ENCODE results near the gene PDCL3.

PDCL3 gene

DNA sequence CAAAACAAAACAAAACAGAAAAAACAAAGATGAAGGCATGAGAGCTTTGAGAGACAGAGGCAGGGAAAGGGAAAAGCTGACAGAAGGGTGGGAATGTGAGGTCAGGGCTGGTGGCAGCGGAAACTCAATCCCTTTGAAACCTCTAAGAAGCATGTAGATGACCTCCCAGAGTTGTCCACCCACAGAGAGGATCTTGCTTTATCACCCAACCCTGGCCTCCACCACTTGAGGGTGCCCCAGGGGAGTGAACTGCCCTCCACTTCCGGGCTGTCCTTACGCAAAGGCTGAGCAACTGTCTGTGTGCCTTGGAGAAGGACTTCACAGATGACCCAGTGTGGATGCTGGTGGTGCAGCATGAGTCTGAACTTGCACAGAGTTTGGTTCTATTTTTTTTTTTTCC lies 26.7 kb downstream of the PDCL3 start:
- H3K4me1 ChIP-seq (ENCODE audit: control insufficient read depth, insufficient read depth, low read length) = no peaks in the 10 kb centered on the region
- H3K27ac ChIP-seq (ENCODE audit: low read depth, low read length) = no peak overlapping the region
- H3K27me3 ChIP-seq (ENCODE audit: control insufficient read depth, insufficient read depth, low read length) = no peaks in the 10 kb centered on the region
- H3K9me3 ChIP-seq (ENCODE audit: control insufficient read depth, insufficient read depth, low read depth, low read length) = no peaks in the 10 kb centered on the region
- no peaks in the 10 kb centered on the region for H3K36me3 ChIP-seq (ENCODE audit: control insufficient read depth, insufficient read depth, low read length)
- H3K9ac ChIP-seq (ENCODE audit: low read length) = no peak overlapping the region
- no peak overlapping the region for H3K4me3 ChIP-seq (ENCODE audit: low read depth, low read length)

GRCh38 chr2:100592226-100592625 lies 29.4 kb downstream of the PDCL3 start:
- Histone ChIP-seq H3K27me3 (ENCODE audit: control insufficient read depth, insufficient read depth, low read length) (no peaks in the 10 kb centered on the region), H3K4me3 (ENCODE audit: low read depth, low read length) (no peak overlapping the region), H3K4me1 (ENCODE audit: control insufficient read depth, insufficient read depth, low read length) (no peaks in the 10 kb centered on the region), H3K9me3 (ENCODE audit: control insufficient read depth, insufficient read depth, low read depth, low read length) (no peaks in the 10 kb centered on the region), H3K9ac (ENCODE audit: low read length) (no peak overlapping the region), H3K27ac (ENCODE audit: low read depth, low read length) (no peak overlapping the region), H3K36me3 (ENCODE audit: control insufficient read depth, insufficient read depth, low read length) (no peaks in the 10 kb centered on the region)

GRCh38 chr2:100596465-100596864 lies 33.7 kb downstream of the PDCL3 start:
- no peaks in the 10 kb centered on the region for H3K4me1 ChIP-seq (ENCODE audit: control insufficient read depth, insufficient read depth, low read length)
- no peaks in the 10 kb centered on the region for H3K27me3 ChIP-seq (ENCODE audit: control insufficient read depth, insufficient read depth, low read length)
- H3K9ac ChIP-seq (ENCODE audit: low read length) = no peak overlapping the region
- H3K9me3 ChIP-seq (ENCODE audit: control insufficient read depth, insufficient read depth, low read depth, low read length) = no peaks in the 10 kb centered on the region
- H3K27ac ChIP-seq (ENCODE audit: low read depth, low read length) = no peak overlapping the region
- no peak overlapping the region for H3K4me3 ChIP-seq (ENCODE audit: low read depth, low read length)
- no peaks in the 10 kb centered on the region for H3K36me3 ChIP-seq (ENCODE audit: control insufficient read depth, insufficient read depth, low read length)

- Histone ChIP-seq H3K27ac (ENCODE audit: low read depth, low read length) (no peak overlapping the region), H3K9me3 (ENCODE audit: control insufficient read depth, insufficient read depth, low read depth, low read length) (no peaks in the 10 kb centered on the region), H3K4me3 (ENCODE audit: low read depth, low read length) (no peak overlapping the region), H3K9ac (ENCODE audit: low read length) (no peak overlapping the region), H3K36me3 (ENCODE audit: control insufficient read depth, insufficient read depth, low read length) (no peaks in the 10 kb centered on the region), H3K27me3 (ENCODE audit: control insufficient read depth, insufficient read depth, low read length) (no peaks in the 10 kb centered on the region), H3K4me1 (ENCODE audit: control insufficient read depth, insufficient read depth, low read length) (peaks cover 5% of the 10 kb centered on the region; the same call in 1 of the 2 replicates)
Observed at GRCh38 chr2:100599566-100599965, 36.8 kb downstream of the PDCL3 start.

DNA sequence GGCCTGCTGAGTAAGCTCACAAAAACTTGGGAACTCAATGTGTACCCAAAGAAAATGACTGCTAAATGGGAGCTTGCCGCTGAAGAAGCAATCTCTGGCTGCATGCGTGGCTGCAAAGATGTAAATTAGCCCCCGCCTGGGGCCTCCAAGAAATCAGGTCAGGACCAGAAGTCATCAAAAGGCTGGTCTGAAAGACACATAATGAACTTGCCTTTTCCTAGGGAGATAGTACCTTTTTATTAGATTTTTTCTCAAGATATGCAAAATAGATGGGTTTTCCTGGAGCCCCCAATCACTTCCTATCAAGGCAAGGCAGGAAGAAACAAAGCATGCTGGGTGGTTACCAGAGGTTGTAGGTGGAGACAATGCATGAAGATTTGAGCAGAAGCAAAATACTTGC lies 38.9 kb downstream of the PDCL3 start:
- H3K27me3 ChIP-seq (ENCODE audit: control insufficient read depth, insufficient read depth, low read length) = no peaks in the 10 kb centered on the region
- no peak overlapping the region for H3K9ac ChIP-seq (ENCODE audit: low read length)
- no peak overlapping the region for H3K4me3 ChIP-seq (ENCODE audit: low read depth, low read length)
- H3K9me3 ChIP-seq (ENCODE audit: control insufficient read depth, insufficient read depth, low read depth, low read length) = no peaks in the 10 kb centered on the region
- no peaks in the 10 kb centered on the region for H3K36me3 ChIP-seq (ENCODE audit: control insufficient read depth, insufficient read depth, low read length)
- no peak overlapping the region for H3K27ac ChIP-seq (ENCODE audit: low read depth, low read length)
- H3K4me1 ChIP-seq (ENCODE audit: control insufficient read depth, insufficient read depth, low read length) = peaks cover 5% of the 10 kb centered on the region; the same call in 1 of the 2 replicates

- H3K4me1 ChIP-seq (ENCODE audit: control insufficient read depth, insufficient read depth, low read length) = peaks cover 5% of the 10 kb centered on the region; the same call in 1 of the 2 replicates
Observed at GRCh38 chr2:100603414-100603813, 40.6 kb downstream of the PDCL3 start.

DNA sequence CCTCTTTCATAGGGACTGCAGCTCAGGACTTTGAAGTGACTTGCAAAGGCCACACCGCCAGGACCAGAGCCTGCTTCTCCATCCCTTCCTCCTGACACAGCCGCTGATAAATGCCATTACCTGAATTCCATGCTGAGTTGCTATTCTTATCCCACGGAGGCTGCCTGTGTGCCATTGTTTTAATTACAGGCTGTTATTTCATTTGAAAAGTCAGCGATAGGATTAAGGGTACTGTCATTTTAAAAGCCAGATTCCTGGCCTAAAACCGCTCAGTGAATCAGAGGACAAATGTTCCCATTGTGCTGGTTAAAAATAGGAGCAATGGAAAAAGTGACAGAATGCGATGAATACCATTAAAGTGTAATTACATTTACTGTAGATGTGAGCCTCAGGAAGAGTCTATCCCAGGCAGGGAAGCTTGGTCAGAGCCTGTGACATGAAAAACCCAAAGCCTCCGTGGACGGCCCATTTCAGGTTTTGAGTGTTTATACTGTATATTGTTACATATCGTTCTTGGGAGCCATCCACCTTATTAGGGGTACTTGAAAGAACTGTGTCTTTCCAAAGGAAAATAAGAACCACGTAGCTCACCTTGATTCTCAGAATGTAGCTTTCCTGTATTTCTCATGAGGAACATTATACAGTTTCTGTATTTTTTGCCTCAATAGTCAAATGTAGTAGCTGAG lies 41.3 kb downstream of the PDCL3 start:
- H3K9me3 ChIP-seq (ENCODE audit: control insufficient read depth, insufficient read depth, low read depth, low read length) = no peaks in the 10 kb centered on the region
- no peak overlapping the region for H3K27ac ChIP-seq (ENCODE audit: low read depth, low read length)
- H3K4me1 ChIP-seq (ENCODE audit: control insufficient read depth, insufficient read depth, low read length) = peaks cover 5% of the 10 kb centered on the region; the same call in 1 of the 2 replicates
- no peak overlapping the region for H3K9ac ChIP-seq (ENCODE audit: low read length)
- H3K27me3 ChIP-seq (ENCODE audit: control insufficient read depth, insufficient read depth, low read length) = no peaks in the 10 kb centered on the region
- no peak overlapping the region for H3K4me3 ChIP-seq (ENCODE audit: low read depth, low read length)
- no peaks in the 10 kb centered on the region for H3K36me3 ChIP-seq (ENCODE audit: control insufficient read depth, insufficient read depth, low read length)

More at GRCh38 chr2:100603414-100603813, 40.6 kb downstream of the PDCL3 start:
- no peak overlapping the region for H3K9ac ChIP-seq (ENCODE audit: low read length)
- H3K36me3 ChIP-seq (ENCODE audit: control insufficient read depth, insufficient read depth, low read length) = no peaks in the 10 kb centered on the region
- no peaks in the 10 kb centered on the region for H3K27me3 ChIP-seq (ENCODE audit: control insufficient read depth, insufficient read depth, low read length)
- H3K9me3 ChIP-seq (ENCODE audit: control insufficient read depth, insufficient read depth, low read depth, low read length) = no peaks in the 10 kb centered on the region
- H3K4me3 ChIP-seq (ENCODE audit: low read depth, low read length) = no peak overlapping the region
- H3K27ac ChIP-seq (ENCODE audit: low read depth, low read length) = no peak overlapping the region

DNA sequence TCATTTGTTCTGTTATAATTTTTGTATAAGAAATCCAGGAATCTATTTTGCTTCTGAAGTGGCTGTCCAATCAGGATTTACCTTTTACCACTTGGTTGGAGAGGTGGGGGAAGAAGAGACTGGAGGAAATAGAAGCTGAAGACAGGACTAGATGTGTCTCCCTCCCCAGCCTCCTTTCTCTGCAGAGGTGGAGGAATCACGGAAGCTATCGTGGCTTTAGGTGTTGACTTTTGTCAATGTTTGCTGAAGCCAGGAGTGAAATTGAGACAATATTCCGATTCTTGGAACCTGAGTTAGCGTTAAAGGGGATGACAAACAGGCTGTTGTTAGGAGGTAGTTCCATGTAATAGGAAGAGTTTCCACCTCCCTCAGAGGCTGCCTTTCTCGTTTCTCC lies 43.5 kb downstream of the PDCL3 start:
- no peaks in the 10 kb centered on the region for H3K9me3 ChIP-seq (ENCODE audit: control insufficient read depth, insufficient read depth, low read depth, low read length)
- H3K9ac ChIP-seq (ENCODE audit: low read length) = no peak overlapping the region
- H3K27ac ChIP-seq (ENCODE audit: low read depth, low read length) = no peak overlapping the region
- H3K27me3 ChIP-seq (ENCODE audit: control insufficient read depth, insufficient read depth, low read length) = no peaks in the 10 kb centered on the region
- H3K36me3 ChIP-seq (ENCODE audit: control insufficient read depth, insufficient read depth, low read length) = no peaks in the 10 kb centered on the region
- H3K4me1 ChIP-seq (ENCODE audit: control insufficient read depth, insufficient read depth, low read length) = peaks cover 5% of the 10 kb centered on the region; the same call in 1 of the 2 replicates
- no peak overlapping the region for H3K4me3 ChIP-seq (ENCODE audit: low read depth, low read length)

GRCh38 chr2:100606726-100607343 lies 44.0 kb downstream of the PDCL3 start:
- Histone ChIP-seq H3K9ac (ENCODE audit: low read length) (no peak overlapping the region), H3K4me1 (ENCODE audit: control insufficient read depth, insufficient read depth, low read length) (peaks cover 5% of the 10 kb centered on the region; the same call in 1 of the 2 replicates), H3K36me3 (ENCODE audit: control insufficient read depth, insufficient read depth, low read length) (no peaks in the 10 kb centered on the region), H3K9me3 (ENCODE audit: control insufficient read depth, insufficient read depth, low read depth, low read length) (no peaks in the 10 kb centered on the region), H3K27me3 (ENCODE audit: control insufficient read depth, insufficient read depth, low read length) (no peaks in the 10 kb centered on the region), H3K4me3 (ENCODE audit: low read depth, low read length) (no peak overlapping the region), H3K27ac (ENCODE audit: low read depth, low read length) (no peak overlapping the region)

DNA sequence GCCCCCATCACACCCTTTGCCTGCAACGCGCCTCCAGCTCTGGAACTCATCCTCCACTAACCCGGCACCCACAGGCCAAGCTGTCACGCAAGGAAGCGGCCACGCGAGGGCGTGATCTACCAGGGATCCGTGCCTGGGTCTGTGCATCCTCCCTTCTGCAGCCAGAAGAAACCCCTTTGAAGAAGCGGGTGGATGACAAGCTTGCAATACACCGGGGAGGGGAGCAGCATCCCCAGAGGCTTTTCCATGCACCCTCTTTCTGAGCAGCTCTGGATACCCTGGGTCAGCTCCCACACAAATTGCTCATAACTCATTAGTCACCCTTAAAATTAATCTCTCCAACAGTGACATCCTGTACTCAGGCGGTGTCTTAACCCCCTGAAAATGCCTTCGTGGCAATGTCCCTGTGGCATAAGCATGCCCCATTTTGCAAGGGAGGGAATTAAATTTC lies 47.6 kb downstream of the PDCL3 start:
- Histone ChIP-seq H3K36me3 (ENCODE audit: control insufficient read depth, insufficient read depth, low read length) (no peaks in the 10 kb centered on the region), H3K9ac (ENCODE audit: low read length) (no peak overlapping the region), H3K27me3 (ENCODE audit: control insufficient read depth, insufficient read depth, low read length) (no peaks in the 10 kb centered on the region)

More for the DNA sequence above, 47.6 kb downstream of the PDCL3 start:
- no peak overlapping the region for H3K4me3 ChIP-seq (ENCODE audit: low read depth, low read length)
- H3K27ac ChIP-seq (ENCODE audit: low read depth, low read length) = no peak overlapping the region
- no peaks in the 10 kb centered on the region for H3K4me1 ChIP-seq (ENCODE audit: control insufficient read depth, insufficient read depth, low read length)
- H3K9me3 ChIP-seq (ENCODE audit: control insufficient read depth, insufficient read depth, low read depth, low read length) = no peaks in the 10 kb centered on the region
